Left lung (tissue), 10 donors: Measurements from ENCODE around the gene OGG1. TPM values are rescaled to one million over a fixed set of nuclear protein-coding genes. Genes with fewer than 3 reads are reported as not detected.

Source experiments
- ATAC-seq: fragments of 200-7000 bp; cut with Tn5 transposase; one replicate; pipeline ENCODE4 v1.9.1; 2020; ENCODE audit warnings: moderate library complexity
- DNase-seq, 4 donors: peaks; one replicate each; pipeline ENCODE4 v3.0.0-alpha.2; 2013 to 2020
- H3K27ac ChIP-seq, 2 donors: fragments of 200-600 bp; sonication (generic) in 1 of 2; one replicate each; pipeline versions ENCODE4 v1.5.0 to v1.8.0; 2020 to 2021
- H3K27me3 ChIP-seq, 2 donors: fragments of 200-600 bp; sonication (generic) in 1 of 2; one replicate each; pipeline versions ENCODE4 v1.5.0 to v1.8.0; 2020 to 2021
- H3K36me3 ChIP-seq, 2 donors: fragments of 200-600 bp; sonication (generic) in 1 of 2; one replicate each; pipeline versions ENCODE4 v1.5.0 to v1.8.0; 2020 to 2021
- H3K4me1 ChIP-seq, 2 donors: fragments of 200-600 bp; one replicate each; pipeline ENCODE4 v1.8.0; 2021
- H3K4me3 ChIP-seq, 2 donors: fragments of 200-600 bp; sonication (generic) in 1 of 2; one replicate each; pipeline versions ENCODE4 v1.5.0 to v1.8.0; 2020 to 2021; ENCODE audit warnings: mild to moderate bottlenecking in 1 of 2
- H3K9me3 ChIP-seq, 2 donors: fragments of 200-600 bp; sonication (generic) in 1 of 2; one replicate each; pipeline versions ENCODE4 v1.5.0 to v1.8.0; 2020 to 2021
- intact Hi-C, 2 donors: fragments of 100-400 bp; cut with DNase I; formaldehyde crosslinking; loops; one replicate each; pipeline versions ENCODE4 v1.11.2 to v1.14.2; 2022
- polyA plus RNA-seq, 6 donors: library from polyadenylated mRNA; unstranded; fragments of 120-200 nt; gene quantifications; one replicate each; pipeline ENCODE4 v1.2.1, GENCODE V29; 2013; ENCODE audit not compliant: insufficient read length in 6 of 6
- total RNA-seq, 2 donors: library from RNA; stranded (reverse); fragmentation: NEBNext Ultra II Directional; extraction: Animal tissue kit (Norgen Biotek cat#: 25700); gene quantifications; one replicate each; pipeline ENCODE4 v1.2.1, GENCODE V29; 2021
- TF ChIP-seq, protein P1 (sequence below), 2 donors: fragments of 200-600 bp; sonication (generic) in 1 of 2; IDR thresholded peaks; one replicate each; pipeline versions ENCODE4 v1.5.0 to v1.8.0; 2021; ENCODE audit warnings: antibody characterized with exemption in 2 of 2
- donor health status: DM: no; HTN: yes; CAD: no.
- donor health status: DM: no; HTN: no; CAD: no.

OGG1 gene
- total and polyA plus RNA-seq, 8 donors: 19.9 to 73.1 (median 68.8) TPM

- DNase-seq (no peak), ATAC-seq (no peak)
- no peak overlapping the region for H3K4me3 ChIP-seq
- H3K9me3 ChIP-seq: no peaks in the 10 kb centered on the region
- intact Hi-C loops: no loop called here
- H3K4me1 ChIP-seq: peaks cover 3 to 50% of the 10 kb centered on the region in 2 donors
- H3K36me3 ChIP-seq: peaks cover 0 to 76% of the 10 kb centered on the region in 2 donors
- H3K27me3 ChIP-seq: no peaks in the 10 kb centered on the region
- TF ChIP-seq, protein P1, sequence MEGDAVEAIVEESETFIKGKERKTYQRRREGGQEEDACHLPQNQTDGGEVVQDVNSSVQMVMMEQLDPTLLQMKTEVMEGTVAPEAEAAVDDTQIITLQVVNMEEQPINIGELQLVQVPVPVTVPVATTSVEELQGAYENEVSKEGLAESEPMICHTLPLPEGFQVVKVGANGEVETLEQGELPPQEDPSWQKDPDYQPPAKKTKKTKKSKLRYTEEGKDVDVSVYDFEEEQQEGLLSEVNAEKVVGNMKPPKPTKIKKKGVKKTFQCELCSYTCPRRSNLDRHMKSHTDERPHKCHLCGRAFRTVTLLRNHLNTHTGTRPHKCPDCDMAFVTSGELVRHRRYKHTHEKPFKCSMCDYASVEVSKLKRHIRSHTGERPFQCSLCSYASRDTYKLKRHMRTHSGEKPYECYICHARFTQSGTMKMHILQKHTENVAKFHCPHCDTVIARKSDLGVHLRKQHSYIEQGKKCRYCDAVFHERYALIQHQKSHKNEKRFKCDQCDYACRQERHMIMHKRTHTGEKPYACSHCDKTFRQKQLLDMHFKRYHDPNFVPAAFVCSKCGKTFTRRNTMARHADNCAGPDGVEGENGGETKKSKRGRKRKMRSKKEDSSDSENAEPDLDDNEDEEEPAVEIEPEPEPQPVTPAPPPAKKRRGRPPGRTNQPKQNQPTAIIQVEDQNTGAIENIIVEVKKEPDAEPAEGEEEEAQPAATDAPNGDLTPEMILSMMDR (IDR thresholded peaks at IDR 0.05): no peak
- H3K27ac ChIP-seq: peak overlapping the region in 1 of 2 donors; percentile 88
Observed at GRCh38 chr3:9782770-9783169, 33.0 kb downstream of the OGG1 start.

DNA sequence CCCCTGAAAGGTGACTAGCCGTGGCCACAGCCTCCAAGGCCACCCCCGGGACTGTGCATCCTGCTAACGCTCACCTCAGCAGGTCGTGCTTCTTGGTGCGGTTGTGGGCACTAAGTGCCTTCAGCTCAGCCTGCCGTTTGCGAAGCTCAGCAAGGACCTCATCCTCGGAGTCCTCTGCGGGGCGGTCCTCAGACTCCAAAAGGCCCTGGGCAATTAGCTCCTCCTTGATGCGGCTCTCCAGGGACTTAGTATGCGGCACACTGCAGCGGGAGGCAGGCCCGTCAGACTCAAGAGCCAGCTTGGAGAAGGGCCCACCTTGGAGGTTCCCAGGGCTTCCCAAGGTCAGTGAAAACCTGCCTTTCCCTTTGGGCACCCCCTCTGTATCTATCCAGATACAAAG lies 34.2 kb downstream of the OGG1 start:
- ATAC-seq (no peak), DNase-seq (no peak)
- peaks cover 0 to 88% of the 10 kb centered on the region in 2 donors for H3K36me3 ChIP-seq
- TF ChIP-seq, protein P1 (IDR thresholded peaks at IDR 0.05): no peak
- H3K4me3 ChIP-seq: no peak overlapping the region
- no peaks in the 10 kb centered on the region for H3K27me3 ChIP-seq
- peaks cover 3 to 38% of the 10 kb centered on the region in 2 donors for H3K4me1 ChIP-seq
- H3K27ac ChIP-seq: no peak overlapping the region
- intact Hi-C loops: no loop called here
- H3K9me3 ChIP-seq: no peaks in the 10 kb centered on the region

DNA sequence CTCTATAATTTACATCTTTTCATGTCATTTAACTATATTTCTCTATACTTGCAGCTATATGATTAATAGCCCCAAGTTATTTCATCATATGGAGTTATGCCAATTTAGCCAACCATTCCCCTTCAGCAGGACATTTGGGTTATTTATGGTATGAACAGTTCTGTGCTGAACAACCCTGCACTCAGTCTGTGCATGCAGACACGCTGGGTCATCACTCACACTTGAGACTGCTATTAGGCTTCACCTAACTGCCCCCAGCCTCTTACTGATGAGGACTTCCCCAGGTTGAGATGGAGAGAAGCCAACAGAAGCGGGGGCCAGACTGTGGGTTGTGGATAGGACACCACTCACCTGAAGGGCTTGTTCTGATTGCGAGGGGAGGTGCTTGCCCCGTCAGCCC lies 35.2 kb downstream of the OGG1 start:
- DNase-seq (no peak), ATAC-seq (no peak)
- Histone ChIP-seq H3K9me3 (no peaks in the 10 kb centered on the region), H3K36me3 (peaks cover 0 to 95% of the 10 kb centered on the region in 2 donors), H3K4me3 (no peak overlapping the region), H3K27me3 (no peaks in the 10 kb centered on the region), H3K27ac (no peak overlapping the region), H3K4me1 (peaks cover 3 to 28% of the 10 kb centered on the region in 2 donors)
- TF ChIP-seq, protein P1 (IDR thresholded peaks at IDR 0.05): no peak
- intact Hi-C loops: no loop called here

- TF ChIP-seq, protein P1 (IDR thresholded peaks at IDR 0.05): no peak
- intact Hi-C loops: no loop called here
- Histone ChIP-seq H3K9me3 (no peaks in the 10 kb centered on the region), H3K27me3 (no peaks in the 10 kb centered on the region), H3K27ac (no peak overlapping the region), H3K4me3 (no peak overlapping the region), H3K4me1 (peaks cover 0 to 26% of the 10 kb centered on the region in 2 donors), H3K36me3 (peaks cover 0 to 96% of the 10 kb centered on the region in 2 donors)
- ATAC-seq (no peak), DNase-seq (no peak)
Observed at GRCh38 chr3:9785602-9786001, 35.9 kb downstream of the OGG1 start.

GRCh38 chr3:9786209-9786739 lies 36.5 kb downstream of the OGG1 start:
- DNase-seq (no peak), ATAC-seq (no peak)
- peaks cover 0 to 94% of the 10 kb centered on the region in 2 donors for H3K36me3 ChIP-seq
- H3K4me3 ChIP-seq: no peak overlapping the region
- TF ChIP-seq, protein P1 (IDR thresholded peaks at IDR 0.05): no peak
- no peaks in the 10 kb centered on the region for H3K27me3 ChIP-seq
- peaks cover 0 to 26% of the 10 kb centered on the region in 2 donors for H3K4me1 ChIP-seq
- H3K27ac ChIP-seq: no peak overlapping the region
- intact Hi-C loops: no loop called here
- no peaks in the 10 kb centered on the region for H3K9me3 ChIP-seq
